Left renal cortex interstitium (tissue), 4 donors: ENCODE measurements around the gene SMTN. TPM values are rescaled to one million over a fixed set of nuclear protein-coding genes. Genes with fewer than 3 reads are reported as not detected.
A peak's percentile ranks its signal among the peaks of the same experiment; 100 is the strongest.
"Not testable (repeated sequence)": the region's sequence is repeated elsewhere in the genome, so short reads cannot be mapped to it uniquely, and the experiment has no call there.

Experiments
- DNase-seq, 4 donors: peaks; one replicate each; pipeline ENCODE4 v3.0.0-alpha.2; 2013; ENCODE audit warnings: low read depth in 4 of 4, low spot score in 2 of 4, missing footprints in 1 of 4
- polyA plus RNA-seq, 4 donors: library from polyadenylated mRNA; unstranded; fragments of 120-200 nt; gene quantifications; one replicate each; pipeline ENCODE4 v1.2.1, GENCODE V29; 2013; ENCODE audit not compliant: insufficient read length in 4 of 4

Gene SMTN
- 10 to 100 TPM; 30.5 to 57.4 (median 47.6) TPM for polyA plus RNA-seq

GRCh38 chr22:31080848-31081649 lies at the start of gene SMTN:
TSS of gene SMTN (plus strand) at chr22:31081318. CDS start at chr22:31083259, 1,941 bp downstream.
- DNase-seq: peak; percentile 90 to 94 (median 93)

GRCh38 chr22:31036671-31037550 lies 44.2 kb upstream of the SMTN start:
- no peak for DNase-seq

- no peak for DNase-seq
Observed at GRCh38 chr22:31038686-31039085, 42.4 kb upstream of the SMTN start.

GRCh38 chr22:31039393-31039792 lies 41.7 kb upstream of the SMTN start:
- DNase-seq: no peak

GRCh38 chr22:31040542-31041398 lies 40.3 kb upstream of the SMTN start:
- DNase-seq: no peak

GRCh38 chr22:31044262-31044861 lies 36.8 kb upstream of the SMTN start:
- no peak for DNase-seq

- DNase-seq: no peak
Observed at GRCh38 chr22:31045900-31046538, 35.1 kb upstream of the SMTN start.

- DNase-seq: peak in 3 of 4 donors; percentile 64 to 75 (median 75)
Observed at GRCh38 chr22:31046539-31047226, 34.4 kb upstream of the SMTN start.

- no peak for DNase-seq
Observed at GRCh38 chr22:31048570-31048969, 32.5 kb upstream of the SMTN start.

GRCh38 chr22:31049815-31050420 lies 31.2 kb upstream of the SMTN start:
- no peak for DNase-seq

- DNase-seq: no peak
Observed at GRCh38 chr22:31055117-31055634, 25.9 kb upstream of the SMTN start.

- DNase-seq: peak in 1 of 4 donors; percentile 75
Observed at GRCh38 chr22:31055635-31056159, 25.4 kb upstream of the SMTN start.

- DNase-seq: no peak
Observed at GRCh38 chr22:31056986-31057599, 24.0 kb upstream of the SMTN start.

GRCh38 chr22:31059663-31060062 lies 21.5 kb upstream of the SMTN start:
- not testable (repeated sequence) for DNase-seq

GRCh38 chr22:31062566-31063230 lies 18.4 kb upstream of the SMTN start:
- DNase-seq: no peak

GRCh38 chr22:31064369-31064768 lies 16.7 kb upstream of the SMTN start:
- no peak for DNase-seq

- no peak for DNase-seq
Observed at GRCh38 chr22:31068970-31069369, 12.1 kb upstream of the SMTN start.
